Prostate gland (tissue), 2 donors: ENCODE measurements around the gene EDEM3.

Experiments
- POLR2AphosphoS5 ChIP-seq: sonication (generic); formaldehyde crosslinking; IDR thresholded peaks from one replicate; pipeline ENCODE4 v1.6.1; 2017; ENCODE audit warnings: antibody characterized with exemption
- TF ChIP-seq, protein P1 (sequence below), 4 experiments: fragments of 200-600 bp in 2 of 4; fragments of 450-650 bp in 2 of 4; sonication (generic) in 2 of 4; IDR thresholded peaks; 1 replicate in 3 of 4; 2 replicates in 1 of 4; pipeline ENCODE4 v1.5.1; 2016 to 2019; ENCODE audit warnings: antibody characterized with exemption in 4 of 4, mild to moderate bottlenecking in 2 of 4, moderate library complexity in 2 of 4

GRCh38 chr1:184761969-184762485 is 7.4 kb upstream of the EDEM3 start:
- TF ChIP-seq, protein P1, sequence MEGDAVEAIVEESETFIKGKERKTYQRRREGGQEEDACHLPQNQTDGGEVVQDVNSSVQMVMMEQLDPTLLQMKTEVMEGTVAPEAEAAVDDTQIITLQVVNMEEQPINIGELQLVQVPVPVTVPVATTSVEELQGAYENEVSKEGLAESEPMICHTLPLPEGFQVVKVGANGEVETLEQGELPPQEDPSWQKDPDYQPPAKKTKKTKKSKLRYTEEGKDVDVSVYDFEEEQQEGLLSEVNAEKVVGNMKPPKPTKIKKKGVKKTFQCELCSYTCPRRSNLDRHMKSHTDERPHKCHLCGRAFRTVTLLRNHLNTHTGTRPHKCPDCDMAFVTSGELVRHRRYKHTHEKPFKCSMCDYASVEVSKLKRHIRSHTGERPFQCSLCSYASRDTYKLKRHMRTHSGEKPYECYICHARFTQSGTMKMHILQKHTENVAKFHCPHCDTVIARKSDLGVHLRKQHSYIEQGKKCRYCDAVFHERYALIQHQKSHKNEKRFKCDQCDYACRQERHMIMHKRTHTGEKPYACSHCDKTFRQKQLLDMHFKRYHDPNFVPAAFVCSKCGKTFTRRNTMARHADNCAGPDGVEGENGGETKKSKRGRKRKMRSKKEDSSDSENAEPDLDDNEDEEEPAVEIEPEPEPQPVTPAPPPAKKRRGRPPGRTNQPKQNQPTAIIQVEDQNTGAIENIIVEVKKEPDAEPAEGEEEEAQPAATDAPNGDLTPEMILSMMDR (IDR thresholded peaks at IDR 0.05) = no peak
- TF ChIP-seq POLR2AphosphoS5 = no peak
